PC-9 (cell line): ENCODE data around the gene ARHGEF12. TPM values are rescaled to one million over a fixed set of nuclear protein-coding genes. Genes with fewer than 3 reads are reported as not detected.

ENCODE experiments used
- BruUV-seq: library from RNA; stranded (reverse); fragments of 400-500 nt; replicated peaks from 2 replicates; lab custom pipeline; 2021; lab: Mats Ljungman, UMichigan
- CTCF ChIA-PET: fragments of 300-600 bp; sonication (Branson Sonifier 250); formaldehyde crosslinking; loops from one replicate; lab custom pipeline; 2022; ENCODE audit warnings: antibody characterized with exemption; lab: Charles Lee
- POLR2A ChIA-PET: fragments of 300-600 bp; sonication (Branson Sonifier 250); formaldehyde crosslinking; loops from one replicate; lab custom pipeline; 2022; ENCODE audit warnings: antibody characterized with exemption; ENCODE audit not compliant: unreplicated experiment; lab: Charles Lee
- DNase-seq, 2 experiments: peaks; one replicate each; pipeline versions ENCODE4 v3.0.0 to v3.0.0-alpha.2; 2015 to 2022; ENCODE audit warnings: mixed read lengths in 1 of 2
- H2AFZ ChIP-seq: fragments of 200-600 bp; sonication (generic); 2 replicates; pipeline ENCODE4 v1.8.1; 2017; ENCODE audit warnings: antibody characterized with exemption
- H3F3A ChIP-seq: fragments of 200-600 bp; sonication (generic); 2 replicates; pipeline ENCODE4 v1.8.1; 2017; ENCODE audit warnings: antibody characterized with exemption, mild to moderate bottlenecking, low read depth; ENCODE audit not compliant: insufficient read depth
- H3K27ac ChIP-seq: fragments of 200-600 bp; sonication (generic); 2 replicates; pipeline ENCODE4 v1.6.1; 2016; ENCODE audit warnings: mixed run types
- H3K27me3 ChIP-seq: fragments of 200-600 bp; sonication (generic); 2 replicates; pipeline ENCODE4 v1.6.1; 2016; ENCODE audit warnings: low read depth, mixed run types; ENCODE audit not compliant: insufficient read depth
- H3K36me3 ChIP-seq: fragments of 200-600 bp; sonication (generic); 2 replicates; pipeline ENCODE4 v1.6.1; 2016; ENCODE audit warnings: low read depth, mixed run types
- H3K4me1 ChIP-seq: fragments of 200-600 bp; sonication (generic); replicated peaks from 2 replicates; pipeline ENCODE4 v1.6.1; 2016; ENCODE audit warnings: mixed run types; ENCODE audit not compliant: insufficient read depth
- H3K4me2 ChIP-seq: fragments of 200-600 bp; sonication (generic); 2 replicates; pipeline ENCODE4 v1.6.1; 2017; ENCODE audit warnings: mixed run types
- H3K4me3 ChIP-seq: fragments of 200-600 bp; sonication (generic); 2 replicates; pipeline ENCODE4 v1.6.1; 2016; ENCODE audit warnings: mixed run types
- H3K79me2 ChIP-seq: fragments of 200-600 bp; sonication (generic); 2 replicates; pipeline ENCODE4 v1.6.1; 2017; ENCODE audit warnings: low read depth, mixed run types
- H3K9me2 ChIP-seq: fragments of 200-600 bp; sonication (generic); 2 replicates; pipeline ENCODE4 v1.8.1; 2017; ENCODE audit warnings: mild to moderate bottlenecking; ENCODE audit not compliant: insufficient read depth
- H3K9me3 ChIP-seq: fragments of 200-600 bp; sonication (generic); 2 replicates; pipeline ENCODE4 v1.8.1; 2016; ENCODE audit warnings: low read depth; ENCODE audit not compliant: insufficient read depth
- H4K20me1 ChIP-seq: fragments of 200-600 bp; sonication (generic); 2 replicates; pipeline ENCODE4 v1.8.1; 2017; ENCODE audit not compliant: insufficient read depth
- CTCF ChIP-seq: fragments of 200-600 bp; sonication (generic); conservative IDR thresholded peaks from 2 replicates; pipeline ENCODE4 v1.6.1; 2017; ENCODE audit warnings: mixed run types, antibody characterized with exemption, mild to moderate bottlenecking, moderate library complexity
- EZH2 ChIP-seq: fragments of 200-600 bp; sonication (generic); IDR thresholded peaks from 2 replicates; pipeline ENCODE4 v1.8.0; 2017; ENCODE audit warnings: antibody characterized with exemption, low read depth
- intact Hi-C: fragments of 100-400 bp; cut with micrococcal nuclease; formaldehyde crosslinking; loops from one replicate; pipeline ENCODE4 v1.10.0; 2022; ENCODE audit not compliant: unreplicated experiment
- total RNA-seq: library from RNA; stranded (reverse); gene quantifications from 2 replicates; pipeline ENCODE4 v1.2.3, GENCODE V29; 2021

ARHGEF12 gene
- total RNA-seq, 1 experiment from 2014 or later = 76.5 TPM

- no peaks in the 10 kb centered on the region for H4K20me1 ChIP-seq
- peak overlapping the region; percentile 17; the same call in 1 of the 2 replicates for H3K4me3 ChIP-seq
- intact Hi-C loops = loop anchor here (1.0 to 10.0 kb wide), 5 partner anchors 15 to 607 kb away; no protein-coding TSS in a partner anchor
- H3K27ac ChIP-seq = peak overlapping the region; percentile 49
- peak overlapping the region; percentile 49; the same call in 1 of the 2 replicates for H2AFZ ChIP-seq
- H3K27me3 ChIP-seq = no peaks in the 10 kb centered on the region
- ChIA-PET POLR2A (no interaction called here), CTCF (interaction anchor here (0.5 to 2.1 kb wide), 3 partner anchors 15 to 66 kb away, joined by 4 to 8 read pairs (median 5); no protein-coding TSS in a partner anchor)
- peak overlapping the region; percentile 73 for H3K4me2 ChIP-seq
- no peaks in the 10 kb centered on the region for H3K36me3 ChIP-seq
- DNase-seq = peak; percentile 92 to 99
- H3K9me3 ChIP-seq = no peaks in the 10 kb centered on the region
- no peaks in the 10 kb centered on the region for H3K9me2 ChIP-seq
- H3K79me2 ChIP-seq = no peaks in the 10 kb centered on the region
- TF ChIP-seq CTCF = no peak
- no peak for TF ChIP-seq EZH2
- peaks cover 75% of the 10 kb centered on the region for H3K4me1 ChIP-seq
- BruUV-seq = no TSS peak
- peaks cover 51% of the 10 kb centered on the region for H3F3A ChIP-seq
These were observed 34.0 kb upstream of the ARHGEF12 start for GRCh38 chr11:120302001-120302805.

GRCh38 chr11:120303004-120303637 is 33.1 kb upstream of the ARHGEF12 start:
- H3K4me2 ChIP-seq = peak overlapping the region; percentile 73
- H3K4me3 ChIP-seq = no peak overlapping the region
- no peaks in the 10 kb centered on the region for H3K79me2 ChIP-seq
- no peaks in the 10 kb centered on the region for H3K9me3 ChIP-seq
- BruUV-seq = no TSS peak
- ChIA-PET CTCF (interaction anchor here (0.5 to 2.1 kb wide), 6 partner anchors 13 to 67 kb away, joined by 3 to 8 read pairs (median 4); no protein-coding TSS in a partner anchor), POLR2A (no interaction called here)
- no peaks in the 10 kb centered on the region for H3K27me3 ChIP-seq
- intact Hi-C loops = loop anchor here (2.0 to 10.0 kb wide), 2 partner anchors 14 to 608 kb away; no protein-coding TSS in a partner anchor
- H3K27ac ChIP-seq = peak overlapping the region; percentile 77
- TF ChIP-seq EZH2 (no peak), CTCF (peak; percentile 87)
- no peaks in the 10 kb centered on the region for H3K9me2 ChIP-seq
- H2AFZ ChIP-seq = no peak overlapping the region
- H3K4me1 ChIP-seq = peaks cover 78% of the 10 kb centered on the region
- H4K20me1 ChIP-seq = no peaks in the 10 kb centered on the region
- H3F3A ChIP-seq = peaks cover 51% of the 10 kb centered on the region
- H3K36me3 ChIP-seq = no peaks in the 10 kb centered on the region
- DNase-seq = peak in 1 of 2 experiments; percentile 67

GRCh38 chr11:120304526-120304925 is 31.7 kb upstream of the ARHGEF12 start:
- peaks cover 81% of the 10 kb centered on the region for H3K4me1 ChIP-seq
- CTCF ChIA-PET = interaction anchor here (0.5 to 0.9 kb wide), 4 partner anchors 62 to 380 kb away, joined by 3 to 12 read pairs (median 4); no protein-coding TSS in a partner anchor
- H4K20me1 ChIP-seq = no peaks in the 10 kb centered on the region
- H3K27ac ChIP-seq = peak overlapping the region; percentile 77
- BruUV-seq = no TSS peak
- peak in 1 of 2 experiments; percentile 86 for DNase-seq
- POLR2A ChIA-PET = interaction anchor here (0.6 to 0.9 kb wide), 5 partner anchors 65 to 183 kb away, joined by 3 to 5 read pairs (median 4); partner anchors contain the start of gene POU2F3
- TF ChIP-seq CTCF (no peak), EZH2 (no peak)
- H3K9me3 ChIP-seq = no peaks in the 10 kb centered on the region
- H3K79me2 ChIP-seq = no peaks in the 10 kb centered on the region
- no peaks in the 10 kb centered on the region for H3K9me2 ChIP-seq
- no peak overlapping the region for H3K4me3 ChIP-seq
- intact Hi-C loops = loop anchor here (10.0 kb wide), 1 partner anchor 610 kb away; no protein-coding TSS in a partner anchor
- H3K27me3 ChIP-seq = no peaks in the 10 kb centered on the region
- H3K4me2 ChIP-seq = peak overlapping the region; percentile 73
- peaks cover 51% of the 10 kb centered on the region for H3F3A ChIP-seq
- H3K36me3 ChIP-seq = no peaks in the 10 kb centered on the region
- H2AFZ ChIP-seq = no peak overlapping the region
